OCI-LY7 (cell line): Measurements from ENCODE around the gene PLEKHA5. TPM values are rescaled to one million over a fixed set of nuclear protein-coding genes. Genes with fewer than 3 reads are reported as not detected.

Experiments
- BruUV-seq: library from RNA; stranded (reverse); fragments of 400-500 nt; replicated peaks from 2 replicates; lab custom pipeline; 2021; lab: Mats Ljungman, UMichigan
- CTCF ChIA-PET: fragments of 300-600 bp; sonication (Branson Sonifier 250); formaldehyde crosslinking; loops from one replicate; lab custom pipeline; 2022; ENCODE audit warnings: antibody characterized with exemption; ENCODE audit not compliant: unreplicated experiment; lab: Charles Lee
- POLR2A ChIA-PET: fragments of 300-600 bp; sonication (Branson Sonifier 250); formaldehyde crosslinking; loops from one replicate; lab custom pipeline; 2022; ENCODE audit warnings: antibody characterized with exemption; lab: Charles Lee
- DNase-seq: peaks from one replicate; pipeline ENCODE4 v3.0.0-alpha.2; 2015; ENCODE audit warnings: low spot score
- H2AFZ ChIP-seq: fragments of 200-600 bp; sonication (generic), shearing (Covaris generic); 2 replicates; pipeline ENCODE4 v1.6.1; 2014; ENCODE audit warnings: mild to moderate bottlenecking, antibody characterized with exemption, low read length, moderate library complexity
- H3K27ac ChIP-seq: fragments of 200-600 bp; sonication (generic); 2 replicates; pipeline ENCODE4 v1.5.1; 2014; ENCODE audit warnings: mixed run types, low read depth, mild to moderate bottlenecking, moderate library complexity, low read length, inconsistent platforms; ENCODE audit not compliant: poor library complexity, severe bottlenecking
- H3K36me3 ChIP-seq: fragments of 200-600 bp; sonication (generic); 2 replicates; pipeline ENCODE4 v1.6.1; 2014; ENCODE audit warnings: mild to moderate bottlenecking, antibody characterized with exemption, low read length, moderate library complexity, mixed read lengths; ENCODE audit not compliant: insufficient read depth
- H3K4me1 ChIP-seq: fragments of 200-600 bp; sonication (generic); 2 replicates; pipeline ENCODE4 v1.5.1; 2014; ENCODE audit warnings: mild to moderate bottlenecking, low read length; ENCODE audit not compliant: insufficient read depth, poor library complexity, severe bottlenecking
- H3K4me2 ChIP-seq: fragments of 200-600 bp; sonication (generic); 2 replicates; pipeline ENCODE4 v1.6.1; 2014; ENCODE audit warnings: mild to moderate bottlenecking, low read length
- H3K4me3 ChIP-seq: fragments of 200-600 bp; sonication (generic); 2 replicates; pipeline ENCODE4 v1.5.1; 2014; ENCODE audit warnings: mild to moderate bottlenecking, low read depth, low read length; ENCODE audit not compliant: poor library complexity, severe bottlenecking
- H3K79me2 ChIP-seq: fragments of 200-600 bp; sonication (generic); 2 replicates; pipeline ENCODE4 v1.6.1; 2016; ENCODE audit warnings: low read depth, mild to moderate bottlenecking, low read length, moderate library complexity, mixed read lengths; ENCODE audit not compliant: insufficient read depth
- H3K9me2 ChIP-seq: fragments of 200-600 bp; sonication (generic); 2 replicates; pipeline ENCODE4 v1.6.1; 2016; ENCODE audit warnings: mild to moderate bottlenecking, low read length, mixed read lengths; ENCODE audit not compliant: insufficient read depth
- H3K9me3 ChIP-seq: fragments of 200-600 bp; sonication (generic); 2 replicates; pipeline ENCODE4 v1.6.1; 2014; ENCODE audit warnings: mild to moderate bottlenecking, mixed run types, low read length, mixed read lengths
- H4K20me1 ChIP-seq: fragments of 200-600 bp; sonication (generic); 2 replicates; pipeline ENCODE4 v1.6.1; 2014; ENCODE audit warnings: mild to moderate bottlenecking, antibody characterized with exemption, low read length, moderate library complexity, mixed read lengths; ENCODE audit not compliant: insufficient read depth
- CTCF ChIP-seq: fragments of 200-600 bp; sonication (generic); conservative IDR thresholded peaks from 2 replicates; pipeline ENCODE4 v1.5.1; 2014; ENCODE audit warnings: mild to moderate bottlenecking, antibody characterized with exemption, low read length, moderate library complexity, mixed read lengths
- EZH2phosphoT487 ChIP-seq: fragments of 200-600 bp; sonication (generic); IDR thresholded peaks from 2 replicates; pipeline ENCODE4 v1.6.1; 2018; ENCODE audit warnings: low read depth, borderline replicate concordance, mild to moderate bottlenecking, mixed run types, antibody characterized with exemption, low read length, moderate library complexity, mixed read lengths
- intact Hi-C: fragments of 100-400 bp; cut with micrococcal nuclease; formaldehyde crosslinking; loops from one replicate; pipeline ENCODE4 v1.10.0; 2022; ENCODE audit not compliant: unreplicated experiment
- total RNA-seq, 2 experiments: library from RNA; depleted of rRNA in 1 of 2; stranded (reverse); fragments of >200 nt in 1 of 2; shearing (Covaris generic) in 1 of 2; gene quantifications; 2 replicates each; pipeline ENCODE4 v1.2.3, GENCODE V29; 2014 to 2022

PLEKHA5 gene
- total RNA-seq, 2 experiments from 2014 or later, result 2.7 TPM; not detected in 1

GRCh38 chr12:19243551-19243950 is 114.0 kb downstream of the PLEKHA5 start:
- no TSS peak for BruUV-seq
- no peak overlapping the region for H3K27ac ChIP-seq
- no peak overlapping the region for H3K4me3 ChIP-seq
- H2AFZ ChIP-seq, result no peak overlapping the region
- H4K20me1 ChIP-seq, result no peaks in the 10 kb centered on the region
- intact Hi-C loops, result no loop called here
- H3K36me3 ChIP-seq, result no peaks in the 10 kb centered on the region
- H3K9me3 ChIP-seq, result no peaks in the 10 kb centered on the region
- no peak for DNase-seq
- no peaks in the 10 kb centered on the region for H3K9me2 ChIP-seq
- TF ChIP-seq CTCF, result no peak
- TF ChIP-seq EZH2phosphoT487, result no peak
- H3K4me1 ChIP-seq, result no peaks in the 10 kb centered on the region
- POLR2A ChIA-PET, result no interaction called here
- no peaks in the 10 kb centered on the region for H3K79me2 ChIP-seq
- H3K4me2 ChIP-seq, result no peak overlapping the region
- CTCF ChIA-PET, result no interaction called here

GRCh38 chr12:19244312-19244711 is 114.8 kb downstream of the PLEKHA5 start:
- TF ChIP-seq EZH2phosphoT487 (no peak), CTCF (no peak)
- DNase-seq, result no peak
- CTCF ChIA-PET, result no interaction called here
- Histone ChIP-seq H3K4me1 (no peaks in the 10 kb centered on the region), H3K4me2 (no peak overlapping the region), H3K27ac (no peak overlapping the region), H3K36me3 (no peaks in the 10 kb centered on the region), H4K20me1 (no peaks in the 10 kb centered on the region), H3K4me3 (no peak overlapping the region), H3K9me2 (no peaks in the 10 kb centered on the region), H3K9me3 (no peaks in the 10 kb centered on the region), H3K79me2 (no peaks in the 10 kb centered on the region), H2AFZ (no peak overlapping the region)
- POLR2A ChIA-PET, result interaction anchor here (1.0 kb wide), 1 partner anchor 12 kb away, joined by 3 read pairs; no protein-coding TSS in a partner anchor
- no TSS peak for BruUV-seq
- intact Hi-C loops, result no loop called here

DNA sequence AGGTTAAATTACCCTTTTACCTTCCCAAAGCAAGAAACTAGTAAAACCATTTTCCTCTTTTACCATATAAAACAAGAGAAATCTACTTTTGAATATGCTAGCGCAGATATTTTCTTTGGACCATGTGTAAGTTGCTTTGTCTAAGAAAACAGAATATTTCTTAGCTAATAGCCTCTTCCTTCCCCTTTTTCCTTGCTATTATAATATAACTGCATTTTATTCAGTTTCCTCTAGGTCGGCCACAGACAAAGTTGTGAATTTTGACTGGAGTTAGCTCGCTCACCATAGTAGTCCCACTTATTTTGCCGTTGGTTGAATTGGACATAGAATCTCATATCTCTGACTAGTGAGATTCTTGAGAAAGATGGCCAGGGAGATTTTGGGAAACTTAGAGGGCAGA is 115.6 kb downstream of the PLEKHA5 start:
- CTCF ChIA-PET, result no interaction called here
- TF ChIP-seq CTCF (no peak), EZH2phosphoT487 (no peak)
- Histone ChIP-seq H3K4me1 (no peaks in the 10 kb centered on the region), H3K36me3 (no peaks in the 10 kb centered on the region), H3K9me3 (no peaks in the 10 kb centered on the region), H3K27ac (no peak overlapping the region), H3K9me2 (no peaks in the 10 kb centered on the region), H2AFZ (no peak overlapping the region), H4K20me1 (no peaks in the 10 kb centered on the region), H3K4me2 (no peak overlapping the region), H3K4me3 (no peak overlapping the region), H3K79me2 (no peaks in the 10 kb centered on the region)
- DNase-seq, result no peak
- BruUV-seq, result no TSS peak
- POLR2A ChIA-PET, result interaction anchor here (1.0 kb wide), 1 partner anchor 11 kb away, joined by 3 read pairs; no protein-coding TSS in a partner anchor
- intact Hi-C loops, result no loop called here
